ENCODE measurements around the gene ORAI3. TPM values are rescaled to one million over a fixed set of nuclear protein-coding genes. Genes with fewer than 3 reads are reported as not detected.

Gene ORAI3
- total RNA-seq, 1 experiment from 2014 or later = 5.7 TPM

DNA sequence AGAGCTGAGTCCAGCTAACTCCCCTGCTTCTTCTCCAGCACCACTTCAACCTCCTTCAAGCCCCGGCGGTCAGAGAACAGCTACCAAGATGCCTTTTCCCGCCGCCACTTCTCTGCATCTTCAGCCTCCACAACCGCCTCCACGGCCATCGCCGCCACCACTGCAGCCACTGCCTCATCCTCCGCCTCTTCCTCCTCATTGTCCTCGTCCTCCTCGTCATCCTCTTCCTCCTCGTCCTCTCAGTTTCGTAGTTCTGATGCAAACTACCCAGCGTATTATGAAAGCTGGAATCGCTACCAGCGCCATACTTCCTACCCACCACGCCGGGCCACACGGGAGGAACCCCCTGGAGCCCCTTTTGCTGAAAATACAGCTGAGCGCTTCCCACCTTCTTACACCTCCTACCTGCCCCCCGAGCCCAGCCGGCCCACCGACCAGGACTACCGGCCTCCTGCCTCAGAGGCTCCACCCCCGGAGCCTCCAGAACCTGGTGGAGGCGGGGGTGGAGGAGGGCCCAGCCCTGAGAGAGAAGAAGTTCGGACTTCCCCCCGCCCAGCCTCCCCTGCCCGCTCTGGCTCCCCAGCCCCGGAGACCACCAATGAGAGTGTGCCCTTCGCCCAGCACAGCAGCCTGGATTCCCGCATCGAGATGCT is 15.8 kb downstream of the ORAI3 start:
- Histone ChIP-seq H4K20me1 (ENCODE audit: low read length) (no peaks in the 10 kb centered on the region), H3K27ac (ENCODE audit: low read length) (no peak overlapping the region), H3K9me3 (ENCODE audit: low read length) (no peaks in the 10 kb centered on the region), H3K9me2 (replicated peaks; ENCODE audit: low read length) (no peaks in the 10 kb centered on the region), H3K79me2 (ENCODE audit: low read length) (peaks cover 7% of the 10 kb centered on the region; the same call in 1 of the 2 replicates), H3K9ac (ENCODE audit: low read length) (no peak overlapping the region), H3K4me3 (ENCODE audit: low read length) (no peak overlapping the region), H3K36me3 (ENCODE audit: low read depth, low read length) (peaks cover 21% of the 10 kb centered on the region), H3F3A (ENCODE audit: low read length, unreplicated experiment) (no peaks in the 10 kb centered on the region), H3K4me2 (ENCODE audit: low read length) (no peak overlapping the region), H3K27me3 (ENCODE audit: low read length) (no peaks in the 10 kb centered on the region), H3K4me1 (ENCODE audit: insufficient read depth, low read length) (no peaks in the 10 kb centered on the region), H2AFZ (ENCODE audit: low read length) (no peak overlapping the region)
- ChIA-PET POLR2A (ENCODE audit: unreplicated experiment) (no interaction called here), CTCF (no interaction called here)
- no peak for ATAC-seq
- intact Hi-C loops (cut with micrococcal nuclease) = no loop called here
- TF ChIP-seq CTCF (conservative IDR thresholded peaks at IDR 0.05; ENCODE audit: low read depth, low read length) (no peak), EZH2phosphoT487 (IDR thresholded peaks at IDR 0.05; ENCODE audit: borderline replicate concordance, low read length) (no peak), EZH2 (IDR thresholded peaks at IDR 0.05; ENCODE audit: low read length, unreplicated experiment) (no peak)
- DNase-seq = no peak
- no TSS peak for BruUV-seq (replicated peaks)

DNA sequence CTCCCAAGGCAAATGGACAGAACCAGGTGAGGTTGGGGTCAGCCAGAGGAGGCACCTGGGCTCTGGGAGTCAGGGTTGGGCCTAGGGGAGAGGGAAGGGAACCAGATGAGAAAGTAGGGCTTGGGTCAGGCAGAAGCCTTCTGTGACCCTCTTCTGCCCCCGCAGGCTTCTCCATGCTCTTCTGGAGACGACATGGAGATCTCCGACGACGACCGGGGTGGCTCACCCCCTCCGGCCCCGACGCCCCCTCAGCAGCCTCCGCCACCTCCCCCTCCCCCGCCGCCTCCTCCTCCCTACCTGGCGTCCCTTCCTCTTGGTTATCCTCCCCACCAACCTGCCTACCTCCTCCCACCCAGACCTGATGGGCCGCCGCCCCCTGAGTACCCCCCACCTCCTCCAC is 16.6 kb downstream of the ORAI3 start:
- Histone ChIP-seq H3K4me3 (ENCODE audit: low read length) (no peak overlapping the region), H3K9ac (ENCODE audit: low read length) (no peak overlapping the region), H3K9me3 (ENCODE audit: low read length) (no peaks in the 10 kb centered on the region), H3K4me1 (ENCODE audit: insufficient read depth, low read length) (no peaks in the 10 kb centered on the region), H3K36me3 (ENCODE audit: low read depth, low read length) (peaks cover 15% of the 10 kb centered on the region; the same call in 1 of the 2 replicates), H3K4me2 (ENCODE audit: low read length) (no peak overlapping the region), H3K9me2 (replicated peaks; ENCODE audit: low read length) (no peaks in the 10 kb centered on the region), H3F3A (ENCODE audit: low read length, unreplicated experiment) (no peaks in the 10 kb centered on the region), H3K27me3 (ENCODE audit: low read length) (no peaks in the 10 kb centered on the region), H2AFZ (ENCODE audit: low read length) (no peak overlapping the region), H3K27ac (ENCODE audit: low read length) (no peak overlapping the region), H4K20me1 (ENCODE audit: low read length) (no peaks in the 10 kb centered on the region), H3K79me2 (ENCODE audit: low read length) (no peaks in the 10 kb centered on the region)
- no peak for DNase-seq
- no TSS peak for BruUV-seq (replicated peaks)
- intact Hi-C loops (cut with micrococcal nuclease) = no loop called here
- no peak for TF ChIP-seq CTCF (conservative IDR thresholded peaks at IDR 0.05; ENCODE audit: low read depth, low read length)
- TF ChIP-seq EZH2phosphoT487 (IDR thresholded peaks at IDR 0.05; ENCODE audit: borderline replicate concordance, low read length) = no peak
- TF ChIP-seq EZH2 (IDR thresholded peaks at IDR 0.05; ENCODE audit: low read length, unreplicated experiment) = no peak
- CTCF ChIA-PET = no interaction called here
- no peak for ATAC-seq
- POLR2A ChIA-PET (ENCODE audit: unreplicated experiment) = no interaction called here

DNA sequence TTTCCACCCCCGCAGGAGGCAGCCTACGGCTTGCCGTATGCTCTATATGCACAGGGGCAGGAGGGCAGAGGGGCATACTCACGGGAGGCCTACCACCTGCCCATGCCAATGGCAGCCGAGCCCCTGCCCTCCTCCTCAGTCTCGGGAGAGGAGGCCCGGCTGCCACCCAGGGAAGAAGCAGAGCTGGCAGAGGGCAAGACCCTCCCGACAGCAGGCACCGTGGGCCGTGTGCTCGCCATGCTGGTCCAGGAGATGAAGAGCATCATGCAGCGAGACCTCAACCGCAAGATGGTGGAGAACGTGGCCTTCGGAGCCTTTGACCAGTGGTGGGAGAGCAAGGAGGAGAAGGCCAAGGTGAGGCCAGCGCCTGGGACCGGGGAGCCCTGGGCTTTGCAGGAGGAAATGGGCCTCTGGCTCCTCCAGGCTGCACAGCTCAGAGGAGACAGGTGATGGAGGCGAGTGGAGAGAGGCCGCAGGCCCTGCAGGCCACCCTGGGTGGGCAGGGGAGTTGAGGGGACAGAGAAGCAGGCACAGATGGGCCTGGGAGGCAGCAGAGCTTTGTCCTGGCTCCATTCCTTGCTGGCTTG is 17.3 kb downstream of the ORAI3 start:
- no peak overlapping the region for H3K9ac ChIP-seq (ENCODE audit: low read length)
- H3K4me2 ChIP-seq (ENCODE audit: low read length) = no peak overlapping the region
- H3F3A ChIP-seq (ENCODE audit: low read length, unreplicated experiment) = no peaks in the 10 kb centered on the region
- intact Hi-C loops (cut with micrococcal nuclease) = no loop called here
- no peaks in the 10 kb centered on the region for H3K79me2 ChIP-seq (ENCODE audit: low read length)
- H3K27ac ChIP-seq (ENCODE audit: low read length) = no peak overlapping the region
- no peaks in the 10 kb centered on the region for H3K27me3 ChIP-seq (ENCODE audit: low read length)
- peaks cover 11% of the 10 kb centered on the region; the same call in 1 of the 2 replicates for H3K36me3 ChIP-seq (ENCODE audit: low read depth, low read length)
- TF ChIP-seq EZH2phosphoT487 (IDR thresholded peaks at IDR 0.05; ENCODE audit: borderline replicate concordance, low read length) (no peak), EZH2 (IDR thresholded peaks at IDR 0.05; ENCODE audit: low read length, unreplicated experiment) (no peak), CTCF (conservative IDR thresholded peaks at IDR 0.05; ENCODE audit: low read depth, low read length) (no peak)
- BruUV-seq (replicated peaks) = no TSS peak
- no peak overlapping the region for H2AFZ ChIP-seq (ENCODE audit: low read length)
- ATAC-seq (no peak), DNase-seq (no peak)
- ChIA-PET POLR2A (ENCODE audit: unreplicated experiment) (no interaction called here), CTCF (no interaction called here)
- no peaks in the 10 kb centered on the region for H4K20me1 ChIP-seq (ENCODE audit: low read length)
- H3K4me3 ChIP-seq (ENCODE audit: low read length) = no peak overlapping the region
- no peaks in the 10 kb centered on the region for H3K4me1 ChIP-seq (ENCODE audit: insufficient read depth, low read length)
- no peaks in the 10 kb centered on the region for H3K9me3 ChIP-seq (ENCODE audit: low read length)
- no peaks in the 10 kb centered on the region for H3K9me2 ChIP-seq (replicated peaks; ENCODE audit: low read length)
